AG09309 (cell line): Measurements from ENCODE around the gene YTHDC2.

Experiments used
- DNase-seq: peaks from one replicate; pipeline ENCODE4 v3.0.0-alpha.2; 2010; ENCODE audit warnings: low read depth
- H3K4me3 ChIP-seq: 2 replicates; pipeline ENCODE4 v1.5.1; 2011; ENCODE audit warnings: mild to moderate bottlenecking, low read depth, low read length, moderate library complexity; ENCODE audit not compliant: control insufficient read depth
- TF ChIP-seq, protein P1 (sequence below): IDR thresholded peaks from 2 replicates; pipeline ENCODE4 v1.5.1; 2011; ENCODE audit warnings: mild to moderate bottlenecking, low read depth, low read length, inconsistent platforms; ENCODE audit not compliant: insufficient read depth, control insufficient read depth; ENCODE audit errors: missing control alignments

Gene YTHDC2

DNA sequence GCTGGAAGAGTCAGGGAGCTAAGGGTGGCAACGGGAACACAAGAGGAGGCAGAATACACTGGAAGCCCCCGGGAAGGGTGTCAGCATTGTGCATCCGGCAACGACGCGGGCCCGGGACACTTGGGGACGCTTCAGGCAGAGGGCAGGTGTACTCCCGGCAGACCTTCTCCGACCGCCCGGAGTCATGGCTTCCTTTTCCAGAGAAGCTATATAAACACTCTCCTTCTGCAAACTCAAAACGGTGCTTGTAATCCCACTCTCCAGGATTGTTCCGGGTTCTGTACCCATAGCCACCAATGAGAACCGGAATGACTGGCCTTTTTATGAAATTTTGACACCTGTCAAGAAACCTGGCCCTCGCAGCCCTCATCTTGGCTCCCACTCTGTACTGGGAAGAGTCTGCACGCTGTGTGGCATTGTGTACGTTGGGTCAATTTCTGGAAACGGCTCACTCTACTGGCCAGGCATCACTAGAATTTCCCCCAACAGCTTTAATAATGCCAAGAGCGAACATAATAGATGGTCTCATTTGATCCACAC lies 24.8 kb upstream of the YTHDC2 start:
- H3K4me3 ChIP-seq: peak overlapping the region; percentile 78
- no peak for DNase-seq
- TF ChIP-seq, protein P1, sequence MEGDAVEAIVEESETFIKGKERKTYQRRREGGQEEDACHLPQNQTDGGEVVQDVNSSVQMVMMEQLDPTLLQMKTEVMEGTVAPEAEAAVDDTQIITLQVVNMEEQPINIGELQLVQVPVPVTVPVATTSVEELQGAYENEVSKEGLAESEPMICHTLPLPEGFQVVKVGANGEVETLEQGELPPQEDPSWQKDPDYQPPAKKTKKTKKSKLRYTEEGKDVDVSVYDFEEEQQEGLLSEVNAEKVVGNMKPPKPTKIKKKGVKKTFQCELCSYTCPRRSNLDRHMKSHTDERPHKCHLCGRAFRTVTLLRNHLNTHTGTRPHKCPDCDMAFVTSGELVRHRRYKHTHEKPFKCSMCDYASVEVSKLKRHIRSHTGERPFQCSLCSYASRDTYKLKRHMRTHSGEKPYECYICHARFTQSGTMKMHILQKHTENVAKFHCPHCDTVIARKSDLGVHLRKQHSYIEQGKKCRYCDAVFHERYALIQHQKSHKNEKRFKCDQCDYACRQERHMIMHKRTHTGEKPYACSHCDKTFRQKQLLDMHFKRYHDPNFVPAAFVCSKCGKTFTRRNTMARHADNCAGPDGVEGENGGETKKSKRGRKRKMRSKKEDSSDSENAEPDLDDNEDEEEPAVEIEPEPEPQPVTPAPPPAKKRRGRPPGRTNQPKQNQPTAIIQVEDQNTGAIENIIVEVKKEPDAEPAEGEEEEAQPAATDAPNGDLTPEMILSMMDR: no peak

DNA sequence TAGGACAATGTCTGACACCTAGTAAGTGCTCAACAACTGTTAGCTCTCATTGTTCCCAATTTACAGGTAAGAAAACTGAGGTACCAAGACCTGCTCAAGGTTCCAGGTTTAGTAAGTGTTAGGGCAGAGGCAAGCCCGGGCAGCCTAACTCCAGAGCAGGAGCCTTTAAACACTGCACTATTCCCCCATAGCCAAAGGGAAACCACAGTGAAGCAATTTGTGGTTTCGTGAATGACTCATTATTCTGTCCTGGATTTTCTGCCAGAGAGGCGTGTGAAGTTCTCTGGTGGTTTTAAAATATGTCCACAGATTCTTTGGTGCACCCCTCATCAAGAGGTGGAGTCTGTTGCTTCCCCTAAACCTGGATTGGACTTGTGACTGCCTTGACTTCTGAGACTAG lies 24.2 kb upstream of the YTHDC2 start:
- DNase-seq: peak; percentile 97
- TF ChIP-seq, protein P1: no peak
- H3K4me3 ChIP-seq: no peak overlapping the region

DNA sequence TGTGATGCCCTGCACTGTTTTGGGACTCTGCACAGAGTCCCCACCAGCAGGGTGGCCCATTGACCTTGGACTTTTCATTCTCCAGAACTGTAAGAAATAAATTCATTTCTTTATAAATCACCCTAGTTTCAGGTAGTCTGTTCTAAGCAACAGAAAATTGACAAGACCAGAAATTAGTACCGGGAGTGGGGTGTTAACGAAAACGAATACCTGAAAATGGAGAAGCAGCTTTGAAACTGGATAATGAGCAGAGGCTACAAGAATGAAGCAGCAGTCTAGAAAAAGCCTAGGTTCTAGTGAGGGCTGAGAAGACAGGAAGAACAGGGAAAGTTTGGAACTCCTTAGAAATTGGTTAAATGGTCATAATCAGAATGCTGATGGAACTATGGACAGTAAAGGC lies 23.2 kb upstream of the YTHDC2 start:
- DNase-seq: no peak
- TF ChIP-seq, protein P1: no peak
- H3K4me3 ChIP-seq: no peak overlapping the region

DNA sequence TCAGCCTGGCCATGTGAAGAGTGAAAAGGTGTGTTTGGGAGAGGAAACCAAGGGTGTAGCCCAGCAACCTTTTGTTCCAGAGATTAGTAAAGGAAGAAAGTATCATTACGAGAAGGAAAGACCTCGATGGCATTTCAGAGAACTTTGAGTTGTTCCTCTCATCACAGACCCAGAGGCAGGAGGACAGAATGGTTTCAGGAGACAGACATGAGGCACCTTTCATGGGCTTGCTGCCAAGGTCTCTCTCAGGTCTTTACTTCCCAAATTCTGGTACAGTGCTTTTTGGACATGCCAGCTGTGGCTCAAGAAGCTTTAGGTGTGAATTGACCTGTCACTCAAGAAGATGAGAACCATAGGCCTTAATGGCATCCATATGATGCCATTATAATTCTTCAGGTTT lies 22.5 kb upstream of the YTHDC2 start:
- no peak for DNase-seq
- H3K4me3 ChIP-seq: no peak overlapping the region
- TF ChIP-seq, protein P1: no peak

DNA sequence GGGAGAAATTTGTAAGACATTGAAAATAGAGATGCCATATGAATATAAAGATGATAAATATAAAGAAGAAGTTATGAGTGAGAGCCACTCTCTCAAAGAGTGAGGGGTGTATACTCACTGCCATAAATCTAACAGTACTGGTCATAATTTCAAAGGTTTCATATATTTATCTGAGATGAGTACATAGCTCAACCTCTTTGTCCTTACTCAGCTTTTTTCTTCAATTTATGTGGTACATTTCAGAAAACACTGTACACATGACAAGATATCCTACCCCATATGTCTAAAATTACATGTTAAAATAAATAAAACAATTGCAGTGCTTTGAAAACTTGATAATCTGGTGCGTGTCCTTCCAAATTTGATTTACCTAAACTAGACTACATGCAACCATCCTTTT lies 20.0 kb upstream of the YTHDC2 start:
- no peak overlapping the region for H3K4me3 ChIP-seq
- TF ChIP-seq, protein P1: no peak
- no peak for DNase-seq

DNA sequence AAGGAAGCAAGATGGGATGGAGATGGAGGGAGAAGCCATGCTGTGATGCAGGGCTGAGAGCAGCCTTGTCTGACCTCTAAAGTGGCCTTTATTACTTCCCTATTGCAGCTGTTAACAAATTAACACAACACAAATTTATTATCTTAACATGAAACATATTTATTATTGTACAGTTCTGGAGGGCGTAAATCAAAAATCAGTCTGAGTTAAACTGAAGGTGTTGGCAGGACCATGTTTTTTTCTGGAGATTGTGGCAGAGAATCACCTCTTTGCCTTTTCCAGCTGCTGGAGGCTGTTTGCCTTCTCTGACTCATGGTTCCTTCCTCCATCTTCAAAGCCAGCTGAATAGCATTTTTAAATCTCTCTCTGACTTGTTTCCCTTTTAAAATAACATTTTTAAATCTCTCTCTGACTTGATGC lies 18.1 kb upstream of the YTHDC2 start:
- no peak overlapping the region for H3K4me3 ChIP-seq
- TF ChIP-seq, protein P1: no peak
- no peak for DNase-seq

- TF ChIP-seq, protein P1: no peak
- H3K4me3 ChIP-seq: no peak overlapping the region
- DNase-seq: no peak
Measured at GRCh38 chr5:113502073-113502472, 11.4 kb upstream of the YTHDC2 start.
